Peyer's patch (tissue), 4 donors: ENCODE measurements around the gene TRMT44.

Experiments used
- CTCF ChIP-seq, 6 experiments: fragments of 450-650 bp in 4 of 6; fragments of 200-600 bp in 2 of 6; sonication (generic) in 1 of 6; IDR thresholded peaks; one replicate each; pipeline ENCODE4 v1.5.1; 2017 to 2019; ENCODE audit warnings: antibody characterized with exemption in 6 of 6, mild to moderate bottlenecking in 3 of 6, moderate library complexity in 1 of 6
- POLR2A ChIP-seq, 2 donors: fragments of 450-650 bp; IDR thresholded peaks; one replicate each; pipeline ENCODE4 v1.5.1; 2017; ENCODE audit warnings: antibody characterized with exemption in 2 of 2, mild to moderate bottlenecking in 2 of 2, moderate library complexity in 2 of 2

DNA sequence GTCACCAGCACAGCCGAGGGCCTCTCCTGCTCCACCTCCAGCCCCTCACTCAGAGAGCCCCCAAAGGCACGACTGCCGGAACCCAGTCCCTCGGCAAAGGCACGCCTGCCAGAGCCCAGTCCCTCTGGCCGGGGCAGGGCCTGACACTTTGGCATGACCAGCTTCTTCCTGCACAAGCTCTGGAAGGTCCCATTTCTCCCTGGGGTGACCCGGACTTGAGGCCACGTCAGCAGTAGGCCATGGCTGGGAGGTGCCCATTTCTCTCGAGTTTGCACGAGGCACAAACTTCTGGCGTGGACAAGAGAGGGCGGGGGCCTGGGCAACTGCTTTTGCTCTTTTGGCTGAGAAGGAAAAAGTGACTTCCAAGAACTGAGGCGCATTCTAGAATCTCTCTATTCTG, 77.4 kb downstream of the TRMT44 start:
- TF ChIP-seq CTCF (IDR thresholded peaks at IDR 0.05) (no peak), POLR2A (IDR thresholded peaks at IDR 0.05) (no peak)
